GM10847 (cell line): Measurements from ENCODE around the gene AQP12A.
"Not testable (repeated sequence)": the region's sequence is repeated elsewhere in the genome, so short reads cannot be mapped to it uniquely, and the experiment has no call there.

ENCODE experiments used
- POLR2A ChIP-seq: IDR thresholded peaks from 2 replicates; pipeline ENCODE4 v1.6.1; 2011; ENCODE audit not compliant: insufficient read length; ENCODE audit errors: extremely low read depth

Gene AQP12A

GRCh38 chr2:240691631-240692420, at the start of gene AQP12A:
Gene AQP12A, plus strand, starts transcription at chr2:240691866. Its CDS starts 48 bp downstream, at chr2:240691914.
- not testable (repeated sequence) for TF ChIP-seq POLR2A

GRCh38 chr2:240642061-240642805, 49.4 kb upstream of the AQP12A start:
- TF ChIP-seq POLR2A: no peak

GRCh38 chr2:240642806-240643092, 48.9 kb upstream of the AQP12A start:
- TF ChIP-seq POLR2A: no peak

- TF ChIP-seq POLR2A: no peak
Measured at GRCh38 chr2:240643093-240643810, 48.4 kb upstream of the AQP12A start.

- TF ChIP-seq POLR2A: no peak
Measured at GRCh38 chr2:240643811-240644150, 47.9 kb upstream of the AQP12A start.

- no peak for TF ChIP-seq POLR2A
Measured at GRCh38 chr2:240644171-240644651, 47.5 kb upstream of the AQP12A start.

GRCh38 chr2:240644859-240645301, 46.8 kb upstream of the AQP12A start:
- no peak for TF ChIP-seq POLR2A

GRCh38 chr2:240645346-240645745, 46.3 kb upstream of the AQP12A start:
- no peak for TF ChIP-seq POLR2A

GRCh38 chr2:240645801-240646175, 45.9 kb upstream of the AQP12A start:
- no peak for TF ChIP-seq POLR2A

- no peak for TF ChIP-seq POLR2A
Measured at GRCh38 chr2:240646176-240646899, 45.3 kb upstream of the AQP12A start.

- no peak for TF ChIP-seq POLR2A
Measured at GRCh38 chr2:240646900-240647502, 44.7 kb upstream of the AQP12A start.

- no peak for TF ChIP-seq POLR2A
Measured at GRCh38 chr2:240647503-240648154, 44.0 kb upstream of the AQP12A start.

- no peak for TF ChIP-seq POLR2A
Measured at GRCh38 chr2:240648155-240648649, 43.5 kb upstream of the AQP12A start.

GRCh38 chr2:240648650-240649275, 42.9 kb upstream of the AQP12A start:
- no peak for TF ChIP-seq POLR2A
